ENCODE data around the gene PAPOLB.

PAPOLB gene

GRCh38 chr7:4871056-4871680, 9.3 kb upstream of the PAPOLB start:
- no peak overlapping the region for H3K27ac Mint-ChIP-seq
- no peaks in the 10 kb centered on the region for H3K4me1 Mint-ChIP-seq
- ATAC-seq (replicated peaks), result no peak
- H3K4me3 Mint-ChIP-seq, result no peak overlapping the region
- H3K36me3 Mint-ChIP-seq, result no peaks in the 10 kb centered on the region
- peaks cover 29 to 45% of the 10 kb centered on the region in 2 donors for H3K27me3 Mint-ChIP-seq
- no peak for DNase-seq
- no peaks in the 10 kb centered on the region for H3K9me3 Mint-ChIP-seq

- no peaks in the 10 kb centered on the region for H3K36me3 Mint-ChIP-seq
- H3K9me3 Mint-ChIP-seq, result peaks cover under 1 to 2% of the 10 kb centered on the region in 2 donors
- DNase-seq (no peak), ATAC-seq (replicated peaks) (no peak)
- no peak overlapping the region for H3K27ac Mint-ChIP-seq
- no peak overlapping the region for H3K4me3 Mint-ChIP-seq
- H3K27me3 Mint-ChIP-seq, result peaks cover 46 to 64% of the 10 kb centered on the region in 2 donors
- H3K4me1 Mint-ChIP-seq, result no peaks in the 10 kb centered on the region
Measured at GRCh38 chr7:4868493-4868892, 6.7 kb upstream of the PAPOLB start.

GRCh38 chr7:4866528-4867496, 5.0 kb upstream of the PAPOLB start:
- peaks cover 50 to 64% of the 10 kb centered on the region in 2 donors for H3K27me3 Mint-ChIP-seq
- H3K4me3 Mint-ChIP-seq, result no peak overlapping the region
- DNase-seq, result no peak
- H3K36me3 Mint-ChIP-seq, result peaks cover 0 to 4% of the 10 kb centered on the region in 2 donors
- H3K27ac Mint-ChIP-seq, result no peak overlapping the region
- H3K4me1 Mint-ChIP-seq, result peaks cover 3 to 4% of the 10 kb centered on the region in 2 donors
- ATAC-seq (replicated peaks), result no peak
- H3K9me3 Mint-ChIP-seq, result peaks cover 7 to 8% of the 10 kb centered on the region in 2 donors

DNA sequence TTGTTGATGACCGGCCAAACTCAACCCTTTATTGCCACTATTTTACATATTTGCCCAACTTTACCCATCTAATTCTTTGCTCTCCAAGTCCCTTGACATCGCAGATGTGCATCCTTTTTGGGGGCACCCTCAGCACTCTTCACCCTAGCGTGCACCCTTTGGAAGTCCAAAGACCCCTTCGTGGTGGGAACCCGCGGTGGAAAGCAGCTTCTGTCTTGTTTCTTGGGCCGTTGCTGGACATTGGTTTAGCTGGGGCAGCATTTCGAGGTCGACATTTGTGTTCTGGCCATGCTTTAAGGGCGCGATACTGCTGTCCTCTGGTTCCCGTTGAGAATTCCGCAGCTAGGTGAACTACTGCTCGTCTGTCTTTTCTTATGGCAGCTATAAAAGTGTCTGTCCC, 326 bp upstream of the PAPOLB start:
- Mint-ChIP-seq H3K27ac (peak overlapping the region; percentile 60), H3K4me1 (peaks cover 8 to 11% of the 10 kb centered on the region in 2 donors), H3K9me3 (peaks cover 8 to 11% of the 10 kb centered on the region in 2 donors), H3K27me3 (peaks cover 38 to 55% of the 10 kb centered on the region in 2 donors), H3K4me3 (peak overlapping the region; percentile 77 to 83), H3K36me3 (peaks cover 0 to 4% of the 10 kb centered on the region in 2 donors)
- ATAC-seq (replicated peaks), result no peak
- DNase-seq, result no peak

GRCh38 chr7:4861227-4861626, 603 bp downstream of the PAPOLB start:
- Mint-ChIP-seq H3K27me3 (peaks cover 42 to 55% of the 10 kb centered on the region in 2 donors), H3K4me1 (peaks cover 8 to 11% of the 10 kb centered on the region in 2 donors), H3K9me3 (peaks cover 8 to 11% of the 10 kb centered on the region in 2 donors), H3K36me3 (peaks cover 0 to 4% of the 10 kb centered on the region in 2 donors), H3K27ac (peak overlapping the region; percentile 85), H3K4me3 (peak overlapping the region; percentile 77 to 83)
- ATAC-seq (replicated peaks) (peak; percentile 45 to 61), DNase-seq (no peak)

DNA sequence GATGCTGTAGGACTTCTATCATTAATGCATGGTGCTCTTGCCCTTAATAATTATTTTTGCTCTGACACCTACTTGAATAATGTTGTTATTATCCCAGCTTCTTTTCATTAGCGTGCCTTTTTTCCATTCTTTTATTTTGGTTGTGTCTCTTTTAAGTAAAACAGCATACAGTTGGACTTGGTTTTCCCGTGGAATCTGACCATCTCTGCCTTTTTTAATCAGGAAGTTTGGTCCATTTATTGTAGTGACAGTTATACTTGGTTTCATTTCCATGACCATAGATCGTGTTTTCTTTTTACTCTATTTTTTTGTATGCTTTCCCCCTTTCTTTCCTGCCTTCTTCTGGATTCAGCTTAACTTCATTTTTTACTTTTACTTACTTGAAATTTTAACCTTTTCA, 4.6 kb downstream of the PAPOLB start:
- no peak overlapping the region for H3K4me3 Mint-ChIP-seq
- H3K9me3 Mint-ChIP-seq, result peaks cover 0 to 4% of the 10 kb centered on the region in 2 donors
- H3K27ac Mint-ChIP-seq, result no peak overlapping the region
- H3K36me3 Mint-ChIP-seq, result no peaks in the 10 kb centered on the region
- H3K27me3 Mint-ChIP-seq, result peaks cover 13 to 19% of the 10 kb centered on the region in 2 donors
- ATAC-seq (replicated peaks) (no peak), DNase-seq (no peak)
- H3K4me1 Mint-ChIP-seq, result peaks cover 8 to 11% of the 10 kb centered on the region in 2 donors

DNA sequence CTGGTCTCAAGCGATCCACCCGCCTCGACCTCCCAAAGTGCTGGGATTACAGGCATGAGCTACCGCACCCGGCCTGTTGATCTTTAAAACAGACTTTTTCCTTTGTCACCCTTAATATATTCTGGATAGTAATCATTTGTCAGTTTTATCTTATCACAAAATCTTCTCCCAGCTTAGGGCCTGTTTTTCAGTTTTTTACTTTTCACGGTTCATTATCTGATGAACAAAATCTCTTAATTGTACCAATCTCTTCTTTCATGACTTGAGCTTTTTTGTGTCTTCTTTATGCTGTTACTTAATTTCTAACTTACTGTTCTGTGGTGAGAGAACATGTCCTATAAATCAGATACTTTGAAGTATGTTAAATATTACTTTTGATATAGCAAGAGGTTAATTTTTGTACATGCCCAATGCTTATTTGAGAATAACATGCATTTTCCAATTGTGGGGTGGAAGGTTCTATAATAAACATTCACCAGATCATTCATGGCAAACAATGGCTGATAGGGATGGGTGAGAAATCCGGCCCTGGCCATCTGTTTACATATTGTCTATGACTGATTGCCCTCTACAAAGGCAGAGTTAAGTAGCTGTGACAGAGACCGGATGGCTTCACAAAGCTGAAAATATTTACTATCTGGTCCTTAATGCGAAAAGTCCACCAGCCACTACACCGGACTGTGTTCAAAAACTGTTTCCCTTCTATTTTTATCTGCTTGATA, 5.3 kb downstream of the PAPOLB start:
- H3K9me3 Mint-ChIP-seq, result peaks cover under 1 to 7% of the 10 kb centered on the region in 2 donors
- peaks cover under 1% of the 10 kb centered on the region in 2 donors for H3K36me3 Mint-ChIP-seq
- no peak overlapping the region for H3K27ac Mint-ChIP-seq
- H3K4me3 Mint-ChIP-seq, result no peak overlapping the region
- H3K4me1 Mint-ChIP-seq, result peaks cover 4% of the 10 kb centered on the region in 2 donors
- H3K27me3 Mint-ChIP-seq, result peaks cover 8 to 13% of the 10 kb centered on the region in 2 donors
- no peak for ATAC-seq (replicated peaks)
- DNase-seq, result no peak

GRCh38 chr7:4854916-4855315, 6.9 kb downstream of the PAPOLB start:
- Mint-ChIP-seq H3K9me3 (peaks cover 7 to 8% of the 10 kb centered on the region in 2 donors), H3K36me3 (peaks cover 3 to 4% of the 10 kb centered on the region in 2 donors), H3K4me1 (no peaks in the 10 kb centered on the region), H3K27me3 (peaks cover 5 to 11% of the 10 kb centered on the region in 2 donors), H3K4me3 (no peak overlapping the region), H3K27ac (no peak overlapping the region)
- no peak for ATAC-seq (replicated peaks)
- DNase-seq, result no peak

- Mint-ChIP-seq H3K27me3 (peaks cover 11 to 13% of the 10 kb centered on the region in 2 donors), H3K4me1 (no peaks in the 10 kb centered on the region), H3K4me3 (no peak overlapping the region), H3K9me3 (peaks cover 7 to 8% of the 10 kb centered on the region in 2 donors), H3K36me3 (peaks cover 3 to 4% of the 10 kb centered on the region in 2 donors), H3K27ac (no peak overlapping the region)
- DNase-seq (no peak), ATAC-seq (replicated peaks) (no peak)
Measured at GRCh38 chr7:4851459-4852422, 10.1 kb downstream of the PAPOLB start.

- ATAC-seq (replicated peaks), result no peak
Measured at GRCh38 chr7:4850262-4850795, 11.5 kb downstream of the PAPOLB start.

GRCh38 chr7:4849390-4849789, 12.4 kb downstream of the PAPOLB start:
- Mint-ChIP-seq H3K4me1 (peaks cover 2 to 8% of the 10 kb centered on the region in 2 donors), H3K4me3 (no peak overlapping the region), H3K9me3 (peaks cover 7 to 8% of the 10 kb centered on the region in 2 donors), H3K36me3 (peaks cover 3 to 4% of the 10 kb centered on the region in 2 donors), H3K27ac (no peak overlapping the region), H3K27me3 (peaks cover 13 to 32% of the 10 kb centered on the region in 2 donors)
- DNase-seq (no peak), ATAC-seq (replicated peaks) (peak; percentile 47 to 53)

More at GRCh38 chr7:4850262-4850795, 11.5 kb downstream of the PAPOLB start:
- peaks cover 2 to 5% of the 10 kb centered on the region in 2 donors for H3K4me1 Mint-ChIP-seq
- DNase-seq, result no peak
- peaks cover 8 to 24% of the 10 kb centered on the region in 2 donors for H3K27me3 Mint-ChIP-seq
- H3K27ac Mint-ChIP-seq, result no peak overlapping the region
- H3K4me3 Mint-ChIP-seq, result no peak overlapping the region
- peaks cover 3 to 4% of the 10 kb centered on the region in 2 donors for H3K36me3 Mint-ChIP-seq
- peaks cover 7 to 8% of the 10 kb centered on the region in 2 donors for H3K9me3 Mint-ChIP-seq

GRCh38 chr7:4845740-4846142, 16.1 kb downstream of the PAPOLB start:
- DNase-seq (no peak), ATAC-seq (replicated peaks) (no peak)
- H3K27ac Mint-ChIP-seq, result no peak overlapping the region
- H3K36me3 Mint-ChIP-seq, result no peaks in the 10 kb centered on the region
- no peak overlapping the region for H3K4me3 Mint-ChIP-seq
- no peaks in the 10 kb centered on the region for H3K9me3 Mint-ChIP-seq
- H3K27me3 Mint-ChIP-seq, result peaks cover 13 to 27% of the 10 kb centered on the region in 2 donors
- H3K4me1 Mint-ChIP-seq, result peaks cover 2 to 8% of the 10 kb centered on the region in 2 donors

Measured in stimulated activated naive B cell treated with anti-CD40 and anti-IgM and Interleukin-4, amounts not matched to agents 10 μg/mL and 1 μg/mL and 100 μg/mL, for 72 hours (primary cell).